Lower leg skin (tissue), 4 donors: Measurements from ENCODE around the gene ABTB2. TPM values are rescaled to one million over a fixed set of nuclear protein-coding genes. Genes with fewer than 3 reads are reported as not detected.
A peak's percentile ranks its signal among the peaks of the same experiment; 100 is the strongest.

Source experiments
- DNase-seq, 2 donors: peaks; one replicate each; pipeline ENCODE4 v3.0.0-alpha.2; 2019; ENCODE audit warnings: low spot score in 2 of 2
- H3K4me3 ChIP-seq: fragments of 200-600 bp; sonication (generic); 2 replicates; pipeline ENCODE4 v1.5.1; 2017; ENCODE audit warnings: mild to moderate bottlenecking, low read depth; ENCODE audit not compliant: poor library complexity, severe bottlenecking
- CTCF ChIP-seq, 3 donors: fragments of 450-650 bp; IDR thresholded peaks; one replicate each; pipeline ENCODE4 v1.5.1; 2016; ENCODE audit warnings: antibody characterized with exemption in 3 of 3, mild to moderate bottlenecking in 3 of 3, moderate library complexity in 2 of 3
- POLR2A ChIP-seq, 2 donors: fragments of 450-650 bp; IDR thresholded peaks; one replicate each; pipeline ENCODE4 v1.6.1; 2016 to 2017; ENCODE audit warnings: antibody characterized with exemption in 2 of 2, mild to moderate bottlenecking in 1 of 2, moderate library complexity in 1 of 2
- WGBS, 2 donors: methylation state at CpG; one replicate each; pipeline ENCODE4 v1.1.5; 2018; 5-methylcytosine and 5-hydroxymethylcytosine counted together
- intact Hi-C: fragments of 100-400 bp; cut with DNase I; formaldehyde crosslinking; loops from one replicate; pipeline ENCODE4 v1.15.0; 2023; ENCODE audit warnings: low total_unique reads
- total RNA-seq, 4 donors: library from RNA; depleted of rRNA; stranded (reverse); fragments of >200 nt; gene quantifications; one replicate each; pipeline ENCODE4 v1.1.0, GENCODE V29; 2016

Gene ABTB2
- total RNA-seq, 4 donors from 2014 or later: 6.1 to 24.2 (median 11.1) TPM

GRCh38 chr11:34120651-34121050 is 237.2 kb downstream of the ABTB2 start:
- WGBS, 2 donors: 93 to 94% methylated on average over 4 of the region's 4 CpGs
- TF ChIP-seq POLR2A (IDR thresholded peaks at IDR 0.05) (no peak), CTCF (IDR thresholded peaks at IDR 0.05) (no peak)
- no peak for DNase-seq
- no peak overlapping the region for H3K4me3 ChIP-seq
- intact Hi-C loops: no loop called here

- H3K4me3 ChIP-seq: no peak overlapping the region
- TF ChIP-seq CTCF (IDR thresholded peaks at IDR 0.05): no peak
- no peak for TF ChIP-seq POLR2A (IDR thresholded peaks at IDR 0.05)
- DNase-seq: no peak
- WGBS, 2 donors: 96 to 97% methylated on average over 5 of the region's 5 CpGs
- intact Hi-C loops: no loop called here
Measured at GRCh38 chr11:34114471-34114870, 243.3 kb downstream of the ABTB2 start.

- intact Hi-C loops: no loop called here
- TF ChIP-seq CTCF (IDR thresholded peaks at IDR 0.05) (no peak), POLR2A (IDR thresholded peaks at IDR 0.05) (no peak)
- WGBS, 2 donors: 91 to 96% methylated on average over 2 of the region's 2 CpGs
- H3K4me3 ChIP-seq: no peak overlapping the region
- DNase-seq: no peak
Measured at GRCh38 chr11:34114014-34114413, 243.8 kb downstream of the ABTB2 start.

- no peak for DNase-seq
- WGBS, 2 donors: 94 to 96% methylated on average over 6 of the region's 6 CpGs
- intact Hi-C loops: no loop called here
- TF ChIP-seq CTCF (IDR thresholded peaks at IDR 0.05) (no peak), POLR2A (IDR thresholded peaks at IDR 0.05) (no peak)
- H3K4me3 ChIP-seq: no peak overlapping the region
Measured at GRCh38 chr11:34111722-34112270, 246.0 kb downstream of the ABTB2 start.

- DNase-seq: no peak
- peak overlapping the region; percentile 91 for H3K4me3 ChIP-seq
- TF ChIP-seq POLR2A (IDR thresholded peaks at IDR 0.05) (no peak), CTCF (IDR thresholded peaks at IDR 0.05) (no peak)
- intact Hi-C loops: no loop called here
- 0 to 1% methylated on average over 17 of the region's 17 CpGs for WGBS, 2 donors
Measured at GRCh38 chr11:34105957-34106504, 251.8 kb downstream of the ABTB2 start.
